A549 treated with CpdA at 1 μM for 4 hours (cell line): ENCODE results near the gene ZNF546. TPM values are rescaled to one million over a fixed set of nuclear protein-coding genes. Genes with fewer than 3 reads are reported as not detected.

Experiments used
- total RNA-seq: library from RNA; stranded (reverse); fragments of 200-300 nt; extraction: Qiagen RNA extraction; gene quantifications from 5 replicates; pipeline ENCODE4 v1.2.3, GENCODE V29; 2022; ENCODE audit warnings: low read depth

The ZNF546 gene
- total RNA-seq = 2.0 to 3.1 TPM (median 2.4 TPM) in 5 replicates

GRCh38 chr19:39996811-39997637 is at the start of gene ZNF546:
ZNF546 (plus strand) TSS chr19:39997060; CDS start chr19:39998327, 1,267 bp downstream.

GRCh38 chr19:39970675-39971379 is 26.0 kb upstream of the ZNF546 start, which contains the start of gene PSMC4:
PSMC4 (plus strand) TSS chr19:39971165; CDS start chr19:39971203, 38 bp downstream.

GRCh38 chr19:40055832-40056504 is 59.1 kb downstream of the ZNF546 start, which contains the start of gene ZNF780B:
ZNF780B (minus strand) TSS chr19:40056231; CDS start chr19:40050332, 5,899 bp downstream.

Other genes with a start within 250 kb of the ZNF546 start
- gene LEUTX, start 218.2 kb upstream of the ZNF546 start, total RNA-seq = not detected in 5 replicates
- gene DYRK1B, start 162.9 kb upstream of the ZNF546 start, total RNA-seq = 18.3 to 26.0 TPM (median 23.3 TPM) in 5 replicates
- 587 to 784 TPM (median 713 TPM) in 5 replicates for gene FBL, start 150.7 kb upstream of the ZNF546 start, total RNA-seq
- 0.49 to 1.1 TPM (median 0.99 TPM) in 5 replicates for gene FCGBP, start 62.4 kb upstream of the ZNF546 start, total RNA-seq
- 277 to 306 TPM (median 291 TPM) in 5 replicates for gene PSMC4, start 25.9 kb upstream of the ZNF546 start, total RNA-seq
- gene ZNF780B, start 59.2 kb downstream of the ZNF546 start, total RNA-seq = 5.1 to 7.6 TPM (median 5.8 TPM) in 5 replicates
- 28.7 to 32.0 TPM (median 30.2 TPM) in 5 replicates for gene ZNF780A, start 93.9 kb downstream of the ZNF546 start, total RNA-seq
- 15.2 to 20.0 TPM (median 18.3 TPM) in 5 replicates for gene MAP3K10, start 194.4 kb downstream of the ZNF546 start, total RNA-seq
- gene TTC9B, start 221.3 kb downstream of the ZNF546 start, total RNA-seq = 0.62 to 0.81 TPM (median 0.76 TPM) in 5 replicates
- 0.09 to 0.30 TPM (median 0.17 TPM) in 5 replicates for gene CCNP, start 229.6 kb downstream of the ZNF546 start, total RNA-seq